Left lobe of liver (tissue), 2 donors: Measurements from ENCODE around the gene GRIK2. TPM values are rescaled to one million over a fixed set of nuclear protein-coding genes. Genes with fewer than 3 reads are reported as not detected.

Source experiments
- ATAC-seq: fragments of 200-7000 bp; cut with Tn5 transposase; one replicate; pipeline ENCODE4 v1.9.1; 2020; ENCODE audit warnings: mild to moderate bottlenecking, moderate library complexity
- DNase-seq: peaks from one replicate; pipeline ENCODE4 v3.0.0-alpha.2; 2020; ENCODE audit warnings: low spot score
- total RNA-seq: library from RNA; stranded (reverse); gene quantifications from one replicate; pipeline ENCODE4 v1.2.1, GENCODE V29; 2021
- donor health status: DM: no; HTN: no; CAD: no; lungs with moderate emphysema.
- donor health status: DM: no; HTN: yes; CAD: no.

The GRIK2 gene
- total RNA-seq, 1 donor from 2014 or later: 0.10 TPM

DNA sequence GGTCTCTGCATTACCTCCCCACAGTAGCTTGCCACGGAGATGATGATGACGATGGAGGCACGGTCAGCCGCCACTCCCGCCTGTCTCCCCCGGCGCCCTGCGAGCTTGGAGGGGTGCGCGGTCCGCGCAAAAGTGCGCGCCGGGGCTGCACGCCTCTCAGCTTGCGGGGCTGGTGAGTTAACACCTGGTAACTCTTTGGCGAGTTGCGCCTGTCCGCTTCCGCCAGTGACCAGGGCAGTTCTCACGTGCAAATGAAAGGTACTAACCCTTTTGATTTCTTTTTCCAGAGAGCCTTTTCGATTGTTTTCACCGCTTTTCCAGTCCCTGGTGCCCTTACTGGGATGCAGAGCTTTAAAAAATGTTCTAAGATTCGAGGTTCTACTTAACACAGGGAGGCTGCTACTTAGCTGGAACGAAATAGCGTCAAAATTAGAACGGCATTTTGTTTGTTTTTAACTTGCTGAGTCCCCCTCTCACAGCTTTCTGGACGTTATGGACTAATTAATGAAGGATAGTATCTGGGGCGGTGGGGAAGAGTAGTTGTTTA, 6.2 kb downstream of the GRIK2 start:
- DNase-seq (no peak), ATAC-seq (no peak)

DNA sequence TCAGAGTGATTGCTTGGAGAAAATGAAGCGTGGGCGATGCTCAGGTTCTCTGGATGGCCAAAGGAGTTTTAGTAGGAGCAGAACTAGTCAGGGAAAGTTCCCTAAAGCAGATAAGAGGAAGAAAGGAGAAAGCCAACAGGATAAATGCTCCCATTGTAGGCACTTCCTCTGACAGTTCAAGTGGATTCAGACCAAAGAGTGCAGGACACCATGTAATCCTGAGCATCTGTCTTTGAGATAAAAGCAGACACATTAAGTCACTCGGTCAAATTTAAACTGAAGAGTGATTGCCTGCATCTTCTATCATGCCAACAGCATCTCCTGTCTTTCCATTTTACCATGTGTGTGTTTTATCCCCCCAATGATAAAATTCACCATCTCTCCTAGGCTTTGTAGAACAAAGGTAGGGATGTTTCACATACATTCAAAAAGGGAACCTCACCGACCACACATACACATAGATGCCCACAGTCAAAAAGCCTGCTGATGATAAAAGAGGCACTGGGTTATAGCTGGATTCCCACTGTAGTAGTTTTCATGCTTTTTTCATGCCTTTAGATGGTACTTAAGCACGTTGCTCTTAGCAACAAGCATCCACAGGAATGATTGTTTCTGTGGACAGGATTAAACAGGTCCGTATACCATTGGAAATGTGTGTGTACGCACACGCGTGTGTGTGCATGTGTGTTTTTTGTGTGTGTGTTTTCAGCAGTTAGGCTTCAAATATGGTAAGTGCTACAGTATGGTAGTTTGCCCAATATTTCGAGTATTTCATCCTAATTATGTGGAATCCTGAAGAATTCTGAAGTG, 7.0 kb downstream of the GRIK2 start:
- no peak for DNase-seq
- ATAC-seq: no peak

DNA sequence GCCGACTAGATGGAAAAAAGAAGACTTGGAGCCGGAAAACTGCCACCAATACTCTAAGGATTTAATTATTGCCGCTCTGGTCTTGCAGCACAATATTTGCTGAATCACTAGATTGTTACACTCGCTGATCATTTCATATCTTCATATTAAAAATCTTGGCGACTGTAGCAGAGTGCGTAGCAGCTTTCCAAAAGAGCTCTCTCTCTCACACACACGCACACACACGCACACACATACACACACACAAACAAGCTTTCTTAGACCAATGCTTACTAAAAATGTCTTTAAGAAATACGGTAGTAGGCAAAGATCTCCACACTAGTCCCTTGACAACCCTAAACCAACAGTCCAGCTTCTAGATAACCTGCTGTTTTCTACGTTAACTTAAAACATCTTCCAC, 7.7 kb downstream of the GRIK2 start:
- no peak for ATAC-seq
- no peak for DNase-seq

DNA sequence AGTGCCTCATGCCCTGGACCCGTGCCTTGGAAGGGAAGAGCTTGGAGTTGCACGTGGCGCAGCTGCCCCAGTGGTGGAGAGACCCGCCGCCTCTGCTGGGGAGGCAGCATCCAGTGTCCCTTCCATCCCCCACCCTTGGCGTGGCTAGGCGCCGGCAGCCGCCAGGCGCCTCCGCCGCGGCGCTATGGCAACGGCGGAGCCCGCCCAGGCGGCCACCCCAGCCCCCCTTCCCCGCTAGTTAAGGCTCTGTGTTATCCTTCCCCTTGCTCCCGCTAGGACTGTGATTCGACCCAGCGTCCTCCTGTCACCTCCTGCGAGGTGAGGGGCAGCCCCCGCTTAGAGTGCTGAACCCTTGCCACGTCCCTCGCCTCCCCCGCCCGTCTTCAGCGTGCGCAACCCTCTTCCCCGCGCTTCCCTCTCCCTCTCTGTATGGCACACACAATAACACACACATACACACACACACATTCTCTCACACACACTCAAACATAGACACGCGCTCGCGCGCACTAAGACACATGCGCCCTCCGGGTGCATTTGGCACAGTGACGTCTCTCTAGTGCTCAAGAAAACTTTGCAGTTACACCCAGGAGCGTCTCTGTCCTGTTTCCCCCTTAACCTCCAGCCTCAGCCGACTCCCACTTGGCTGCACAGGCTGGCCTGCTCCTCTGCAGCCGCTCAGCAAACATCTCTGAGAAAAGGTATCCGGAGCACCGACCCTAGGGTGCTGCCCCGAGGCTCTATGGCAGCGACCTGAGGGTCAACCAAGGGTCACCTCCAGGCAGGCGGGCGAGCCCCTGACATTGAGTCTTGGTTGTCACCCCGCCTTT, 8.5 kb downstream of the GRIK2 start:
- no peak for DNase-seq
- ATAC-seq: no peak

DNA sequence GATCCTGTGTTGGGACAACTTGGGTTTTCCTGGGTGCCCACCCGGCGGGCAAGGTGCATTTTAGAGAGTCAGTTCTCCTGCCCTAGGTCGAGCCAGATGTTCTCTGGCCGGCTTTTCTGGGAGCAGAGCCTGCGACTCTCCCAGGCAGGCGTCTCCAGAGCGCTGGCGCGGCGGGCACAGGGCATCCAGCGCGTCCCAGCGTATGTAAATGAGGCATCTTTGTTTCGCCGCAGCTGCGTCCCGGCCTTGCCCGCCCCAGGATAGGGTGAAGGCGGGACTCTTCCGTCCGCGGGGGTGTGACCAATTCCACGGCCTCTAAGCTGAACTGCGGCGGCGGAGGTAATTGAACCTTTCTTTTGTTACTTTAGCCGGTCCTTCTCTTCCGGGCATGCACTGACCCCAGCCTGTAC, 9.1 kb downstream of the GRIK2 start:
- no peak for ATAC-seq

DNA sequence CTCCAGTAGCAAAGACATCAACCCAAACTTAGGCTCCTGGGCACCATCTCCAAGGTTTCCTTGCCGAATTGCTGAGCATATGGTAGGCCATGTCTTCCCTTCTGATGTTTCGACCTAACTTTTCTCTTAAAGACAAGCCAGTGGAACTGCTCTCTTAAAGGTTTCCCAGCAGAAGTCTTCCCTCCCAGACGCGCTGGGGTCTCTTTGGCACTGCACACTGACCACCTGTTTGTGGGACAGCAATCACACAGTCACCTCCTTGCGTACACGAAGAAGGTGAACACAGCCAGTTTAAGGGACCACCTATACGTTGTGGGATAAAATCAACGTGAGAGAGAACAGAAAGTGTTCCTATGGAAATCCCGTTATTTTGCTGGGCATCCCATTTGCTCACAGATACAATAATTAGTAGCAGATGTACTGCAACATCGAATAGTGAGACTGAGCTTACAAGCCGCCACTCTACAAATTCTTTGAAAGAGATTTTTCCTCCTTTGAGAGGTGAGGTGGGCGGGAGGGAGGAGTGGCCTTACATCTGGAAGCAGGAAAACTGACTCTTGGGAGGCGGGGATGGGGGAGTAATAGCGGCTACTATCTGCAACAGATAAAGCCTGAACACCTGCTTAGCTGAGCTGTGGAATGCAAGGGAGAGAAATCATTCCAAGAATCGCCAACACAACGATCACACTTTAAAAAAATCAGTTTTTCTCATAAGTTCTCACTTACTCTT, 9.9 kb downstream of the GRIK2 start:
- DNase-seq (no peak), ATAC-seq (no peak)

More for the DNA sequence above, 9.1 kb downstream of the GRIK2 start:
- DNase-seq: no peak

DNA sequence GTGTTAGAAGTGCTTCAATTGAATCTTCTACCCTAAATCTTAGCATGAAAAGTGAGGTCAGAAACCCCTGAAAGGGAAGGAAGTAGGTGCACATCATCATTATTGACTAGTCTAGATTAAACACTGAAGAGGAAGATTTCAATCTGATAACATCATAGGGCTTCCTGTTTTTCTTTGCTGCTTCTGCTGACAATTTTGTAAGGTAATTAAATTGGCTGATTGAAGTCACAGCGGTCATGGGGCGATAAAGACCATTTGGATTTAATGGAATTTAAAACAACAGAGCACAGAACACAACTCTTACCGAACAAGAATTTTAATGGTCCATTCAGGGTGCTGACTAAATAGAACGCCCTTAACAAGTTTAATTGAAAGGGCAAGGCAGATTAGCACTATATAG, 11.3 kb downstream of the GRIK2 start:
- DNase-seq (no peak), ATAC-seq (no peak)

DNA sequence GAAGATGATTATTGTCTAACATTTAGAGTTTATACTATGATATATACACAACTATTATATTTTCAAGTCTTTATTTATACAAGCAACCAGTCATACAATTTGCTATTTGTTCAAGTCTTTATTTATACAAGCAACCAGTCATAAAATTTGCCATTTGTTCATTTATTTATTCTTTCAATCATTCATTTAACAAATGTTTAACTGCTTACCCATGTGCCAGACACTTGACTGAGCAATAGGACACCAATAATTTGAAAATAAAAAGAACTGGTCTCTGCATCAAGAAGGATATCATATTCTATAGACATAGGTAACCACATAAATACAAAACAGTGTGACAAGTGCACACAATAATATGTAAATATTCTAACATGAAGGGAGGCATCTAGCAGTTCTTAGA, 20.3 kb downstream of the GRIK2 start:
- DNase-seq: no peak
- ATAC-seq: no peak

DNA sequence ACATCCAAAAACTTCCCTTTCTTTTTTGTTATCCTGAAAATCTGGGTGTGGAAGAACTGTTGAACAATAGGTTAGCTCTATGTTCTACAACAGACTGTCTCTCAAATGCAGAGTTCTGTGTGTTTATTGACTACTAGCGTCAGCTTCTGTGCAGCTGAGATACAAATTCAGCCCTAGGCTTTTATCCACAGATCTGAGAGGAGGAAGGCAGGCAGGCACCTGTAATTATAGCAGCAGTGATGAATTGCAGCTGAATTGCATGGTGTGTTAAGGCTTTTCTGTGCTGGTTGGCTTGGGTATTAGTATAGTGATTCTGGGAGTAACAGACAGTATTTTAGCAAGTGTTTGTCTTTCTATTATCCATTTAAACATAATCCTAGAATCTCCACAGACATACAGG, 24.4 kb downstream of the GRIK2 start:
- no peak for ATAC-seq
- no peak for DNase-seq

DNA sequence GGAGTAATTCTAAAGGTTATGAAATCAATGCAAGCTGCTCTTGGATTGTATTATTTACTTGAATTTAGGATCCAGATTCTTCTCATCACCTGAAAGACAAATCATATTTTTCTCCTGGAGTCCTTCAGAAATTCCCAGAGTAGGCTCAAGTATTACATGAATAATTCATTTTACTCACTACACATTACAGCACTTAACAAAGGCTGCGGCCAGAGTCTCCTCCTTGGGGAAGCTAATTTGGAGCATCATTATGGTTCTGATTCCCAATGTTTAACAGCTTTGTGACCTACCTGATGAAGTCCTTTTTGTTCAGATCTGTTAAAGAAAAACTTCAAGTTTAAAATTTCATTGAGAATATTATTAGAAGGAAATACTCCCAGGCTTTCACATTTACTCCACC, 28.7 kb downstream of the GRIK2 start:
- no peak for ATAC-seq
- DNase-seq: no peak

DNA sequence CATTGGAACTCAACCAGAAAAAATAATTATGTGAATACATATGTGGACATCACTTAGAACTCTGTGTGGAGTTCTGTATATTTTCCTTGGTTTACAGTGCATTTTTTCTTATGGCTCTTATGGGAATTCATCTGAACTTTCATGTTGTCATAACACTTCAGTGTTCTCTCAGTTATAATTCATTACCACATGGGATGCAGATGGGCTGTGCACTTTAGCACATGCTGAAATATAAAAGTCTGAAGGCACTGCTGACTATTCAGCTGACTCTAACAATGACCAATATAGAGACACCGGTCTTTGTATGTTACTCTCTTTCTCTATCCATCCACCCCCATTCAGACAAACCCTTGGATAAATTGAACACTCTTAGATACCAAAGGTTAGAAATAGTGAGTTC, 29.3 kb downstream of the GRIK2 start:
- DNase-seq: no peak
- no peak for ATAC-seq

DNA sequence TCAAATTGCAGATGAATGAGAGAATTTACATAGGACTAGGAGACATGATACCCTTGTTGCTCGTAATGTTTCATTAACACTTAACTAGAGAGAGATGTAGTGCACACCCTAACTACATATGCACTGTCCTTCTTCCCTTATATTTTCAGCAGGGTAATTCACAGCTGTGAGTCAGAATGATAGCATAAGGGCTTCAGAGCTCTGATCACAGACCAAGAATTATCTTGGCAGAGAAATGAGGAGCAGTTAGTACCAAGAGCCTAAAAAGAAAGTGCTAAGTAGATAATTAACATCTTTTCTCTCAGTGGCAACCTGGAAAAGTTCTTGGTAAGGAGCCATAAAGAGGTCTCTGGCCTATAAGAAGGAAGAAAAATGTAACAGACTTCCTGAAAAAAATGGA, 35.8 kb downstream of the GRIK2 start:
- DNase-seq: no peak
- no peak for ATAC-seq

DNA sequence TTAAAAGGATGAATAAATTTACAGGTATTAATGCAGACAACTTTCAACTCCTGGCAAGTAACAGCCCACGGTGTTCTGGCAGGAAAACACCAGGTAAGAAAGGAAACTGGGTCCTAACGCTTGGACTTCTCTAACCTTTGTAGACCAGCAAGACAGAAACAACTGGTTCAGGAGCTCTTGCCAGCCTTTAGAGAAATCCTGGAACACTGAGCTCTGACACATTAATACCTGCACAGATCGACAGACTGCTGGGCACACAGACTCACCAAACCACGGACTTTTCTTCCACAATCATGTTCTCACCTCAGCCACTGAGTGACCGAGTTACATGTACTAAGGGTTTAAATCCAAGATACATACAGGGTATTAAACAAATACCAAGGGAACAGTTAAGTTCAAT, 36.3 kb downstream of the GRIK2 start:
- ATAC-seq (no peak), DNase-seq (no peak)

DNA sequence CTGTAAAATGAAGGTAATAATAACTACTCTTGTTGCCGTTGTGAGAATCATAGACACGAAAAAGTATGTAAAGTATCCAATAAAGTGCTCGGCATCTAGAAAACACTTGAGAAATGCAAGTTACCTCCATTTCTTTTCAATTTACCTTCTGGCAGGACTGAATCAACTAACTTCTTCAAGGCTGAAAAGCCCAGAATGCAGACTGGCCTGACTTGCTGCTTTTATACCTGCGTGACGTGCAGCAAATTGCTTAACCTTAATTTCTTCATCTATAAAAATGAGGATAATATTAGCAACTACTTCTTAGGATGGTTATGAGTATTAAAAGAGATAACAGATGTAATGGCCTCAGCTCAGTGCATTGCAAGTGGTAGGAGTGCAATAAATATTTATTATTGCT, 39.6 kb downstream of the GRIK2 start:
- ATAC-seq: no peak
- DNase-seq: no peak

DNA sequence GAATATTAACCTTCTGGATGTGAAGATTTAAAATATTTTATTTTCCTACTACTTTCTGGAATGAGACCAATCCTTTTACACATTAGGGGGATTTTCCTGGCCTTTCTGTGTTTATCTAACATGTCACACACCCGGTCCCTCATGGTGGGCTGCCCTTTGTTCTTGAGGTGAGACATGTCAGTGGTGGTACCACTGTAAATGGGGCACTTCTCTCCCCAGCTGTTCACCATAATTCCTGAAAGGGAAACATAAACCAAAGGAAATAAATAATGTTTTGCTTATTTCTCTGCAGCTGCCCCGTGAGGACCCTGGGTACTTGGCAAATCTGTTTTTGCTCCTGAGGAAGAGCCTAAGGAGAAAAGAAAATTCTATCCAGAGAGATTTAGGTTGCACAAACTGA, 41.1 kb downstream of the GRIK2 start:
- no peak for ATAC-seq
- DNase-seq: no peak

DNA sequence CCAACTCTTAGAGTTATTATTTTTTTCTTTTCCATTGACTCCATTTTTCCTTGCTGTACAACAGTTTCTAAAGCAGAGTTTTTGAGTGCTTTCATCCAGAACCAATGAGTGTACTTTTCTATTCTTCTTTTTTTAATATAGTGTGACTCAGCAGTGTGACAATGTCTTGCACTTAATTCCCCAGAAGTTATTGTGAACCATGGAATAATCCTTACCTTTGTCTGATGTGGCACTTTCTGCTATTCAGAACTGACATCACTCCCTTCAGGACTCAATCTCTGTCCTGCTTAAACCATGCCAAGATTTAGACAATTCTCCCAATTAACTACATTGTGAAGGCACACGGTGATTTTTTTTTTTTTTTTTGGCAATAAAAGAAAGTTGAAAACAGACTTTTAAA, 41.5 kb downstream of the GRIK2 start:
- DNase-seq (no peak), ATAC-seq (no peak)

DNA sequence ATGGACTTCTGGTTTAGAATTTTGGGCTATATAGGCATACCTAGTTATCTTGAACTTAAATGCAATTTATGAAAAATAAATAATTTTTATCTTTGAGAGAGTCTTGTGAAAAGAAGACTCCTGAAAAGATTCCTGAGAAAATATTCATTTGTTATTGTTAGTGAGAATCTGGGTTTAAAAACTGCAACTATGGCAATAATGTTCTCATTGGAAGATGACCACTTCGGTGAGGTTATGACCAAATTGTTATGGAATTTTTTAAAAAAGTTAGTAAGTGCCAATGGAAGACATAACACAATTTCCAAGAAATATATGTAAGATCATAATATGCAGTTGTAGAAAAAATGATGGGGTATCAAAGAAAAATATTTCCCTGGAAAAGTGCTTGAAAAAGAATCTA, 46.3 kb downstream of the GRIK2 start:
- no peak for ATAC-seq

DNA sequence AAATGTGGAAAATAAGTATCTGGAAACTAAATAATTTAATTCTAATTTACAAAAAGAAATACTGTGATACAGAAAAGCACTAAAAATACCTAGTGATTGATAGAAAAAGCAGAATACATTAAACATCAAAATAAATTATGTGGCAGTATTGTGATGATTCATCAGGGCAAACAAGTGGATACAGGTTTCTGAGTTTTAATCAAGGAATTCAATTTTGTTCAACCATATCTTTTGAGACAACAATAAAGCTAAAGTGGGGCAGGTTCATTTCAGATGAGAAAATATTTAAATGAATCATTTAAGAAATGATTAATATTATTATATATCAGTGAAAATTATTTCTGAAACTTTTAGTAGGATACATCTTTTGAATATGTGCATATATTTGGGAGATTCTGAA, 49.8 kb downstream of the GRIK2 start:
- DNase-seq: no peak
- ATAC-seq: no peak

More for the DNA sequence above, 46.3 kb downstream of the GRIK2 start:
- DNase-seq: no peak

DNA sequence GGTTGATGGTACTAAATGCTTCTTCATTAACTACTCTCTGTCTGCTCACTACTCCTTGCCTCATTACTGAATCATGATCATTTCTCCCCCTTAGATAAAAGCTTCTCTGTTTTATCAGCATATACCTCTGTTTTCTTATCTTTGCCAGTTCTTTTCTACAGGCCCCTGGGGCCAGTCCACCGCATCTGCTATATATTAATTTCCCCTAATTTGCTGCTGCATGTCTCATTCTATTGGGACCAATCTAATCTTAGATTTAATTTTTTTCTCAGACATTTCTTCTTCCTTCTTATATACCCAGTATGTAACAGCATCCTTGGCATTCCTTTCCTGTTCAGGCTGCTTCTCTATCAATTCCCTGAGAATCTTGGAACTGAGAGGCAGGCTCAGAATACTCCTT, 51.2 kb downstream of the GRIK2 start:
- DNase-seq (no peak), ATAC-seq (no peak)

DNA sequence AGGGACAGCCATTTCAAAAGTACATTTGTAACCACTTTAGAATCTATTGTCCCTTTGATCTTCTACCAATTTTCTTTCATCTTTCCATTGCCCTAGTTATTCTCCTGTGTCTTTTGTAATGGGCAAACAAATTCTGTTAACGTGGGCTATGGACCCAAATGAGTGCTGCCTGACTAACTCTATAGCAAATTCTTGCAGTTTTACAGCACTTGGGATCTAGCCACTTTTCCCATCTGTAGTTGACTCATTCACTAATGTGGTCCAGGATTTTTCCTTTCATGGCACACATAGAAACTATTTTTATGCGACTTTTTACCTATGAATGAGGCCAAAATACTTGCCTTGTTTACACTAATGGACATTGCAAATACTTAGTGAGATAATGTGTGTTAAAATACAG, 52.0 kb downstream of the GRIK2 start:
- ATAC-seq: no peak
- DNase-seq: no peak

DNA sequence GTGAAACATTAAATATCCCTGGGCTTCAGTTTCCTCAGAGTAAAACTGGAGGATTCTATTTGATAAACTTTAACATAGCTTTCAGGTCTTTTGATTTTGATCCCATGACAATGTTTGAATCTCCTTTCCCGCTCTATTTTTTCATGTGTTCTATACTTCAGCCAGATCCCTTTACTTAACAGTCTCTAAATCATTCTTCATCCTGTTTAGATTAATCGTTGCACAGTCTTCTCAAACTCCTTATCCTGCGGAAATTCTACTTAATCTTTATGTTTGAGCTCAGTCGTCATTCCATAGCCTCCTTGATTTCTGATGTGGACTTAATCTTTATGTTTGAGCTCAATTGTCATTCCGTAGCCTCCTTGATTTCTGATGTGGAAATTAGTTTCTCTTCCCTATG, 57.4 kb downstream of the GRIK2 start:
- DNase-seq (no peak), ATAC-seq (no peak)
